Astrocyte (in vitro differentiated cells and primary cell): ENCODE measurements around the gene MEGF8.

ENCODE experiments used
- CTCF ChIP-seq: IDR thresholded peaks from 2 replicates; pipeline ENCODE4 v1.5.1; 2011; ENCODE audit warnings: low read depth, mild to moderate bottlenecking, inconsistent platforms, low read length, moderate library complexity; ENCODE audit not compliant: insufficient read depth
- EZH2 ChIP-seq: IDR thresholded peaks from 2 replicates; pipeline ENCODE4 v1.6.1; 2012; ENCODE audit warnings: mild to moderate bottlenecking, low read length, inconsistent platforms; ENCODE audit not compliant: insufficient read depth

DNA sequence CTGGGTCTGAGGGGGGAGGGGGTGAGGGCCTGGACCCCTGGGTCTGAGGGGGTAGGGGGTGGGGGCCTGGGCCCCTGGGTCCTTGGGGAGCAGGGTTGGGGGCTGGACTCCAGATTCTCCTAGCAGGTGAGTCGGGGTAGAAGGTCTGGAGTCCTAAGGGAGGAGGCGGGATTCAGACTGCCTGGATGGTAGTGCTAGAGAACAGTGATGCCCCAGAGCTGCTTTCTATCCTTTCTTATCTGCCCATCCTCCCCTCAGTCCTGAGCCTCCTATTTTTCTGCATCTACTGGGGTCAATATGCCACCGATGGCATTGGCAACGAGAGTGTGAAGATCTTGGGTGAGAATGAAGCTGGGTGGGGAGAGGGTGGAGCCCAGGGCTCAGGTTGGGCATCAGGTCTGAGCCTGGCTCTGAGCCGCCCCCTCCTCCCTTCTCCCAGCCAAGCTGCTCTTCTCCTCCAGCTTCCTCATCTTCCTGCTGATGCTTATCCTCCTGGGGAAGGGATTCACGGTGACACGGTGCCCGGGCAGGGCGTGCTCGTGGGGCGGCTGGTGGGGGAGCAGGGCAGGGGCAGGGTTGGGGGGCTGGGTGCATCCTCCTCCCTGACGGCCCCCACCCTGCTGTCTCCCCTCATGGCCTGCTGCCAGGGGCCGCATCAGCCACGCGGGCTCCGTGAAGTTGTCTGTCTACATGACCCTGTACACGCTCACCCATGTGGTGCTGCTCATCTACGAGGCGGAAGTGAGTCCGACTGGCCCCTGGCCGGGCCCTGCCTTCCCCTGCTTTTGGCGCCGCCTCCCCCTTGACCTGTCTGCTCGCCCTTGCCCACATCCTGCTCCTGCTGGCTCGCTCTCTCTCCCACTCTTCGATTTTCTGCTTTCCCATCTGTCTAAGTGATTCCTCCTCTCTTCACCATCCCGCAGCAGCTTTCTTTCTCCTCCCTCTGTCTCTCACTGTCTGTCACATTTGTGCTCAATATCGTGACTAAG, 8.9 kb upstream of the MEGF8 start:
- no peak for TF ChIP-seq CTCF
- TF ChIP-seq EZH2, result no peak
